Measurements from ENCODE around the gene ACACA.
"Not testable (repeated sequence)": the region's sequence is repeated elsewhere in the genome, so short reads cannot be mapped to it uniquely, and the experiment has no call there.

The ACACA gene

DNA sequence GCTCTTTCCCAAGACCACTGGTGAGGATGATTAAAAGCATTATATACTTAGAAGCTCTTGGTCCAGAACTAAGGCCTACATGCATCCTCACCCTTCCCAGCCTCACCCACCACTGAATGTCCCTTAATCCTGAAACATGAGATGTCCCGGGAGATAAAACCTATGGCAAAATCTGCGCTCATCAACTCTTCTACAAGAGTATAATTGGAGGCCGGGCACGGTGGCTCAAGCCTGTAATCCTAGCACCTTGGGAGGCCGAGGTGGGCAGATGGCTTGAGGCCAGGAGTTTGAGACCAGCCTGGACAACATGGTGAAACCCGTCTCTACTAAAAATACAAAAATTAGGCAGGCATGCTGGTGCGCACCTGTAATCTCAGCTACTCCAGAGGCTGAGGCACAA, 13.3 kb downstream of the ACACA start:
- no peak for DNase-seq (ENCODE audit: low read depth in 2 of 2)

DNA sequence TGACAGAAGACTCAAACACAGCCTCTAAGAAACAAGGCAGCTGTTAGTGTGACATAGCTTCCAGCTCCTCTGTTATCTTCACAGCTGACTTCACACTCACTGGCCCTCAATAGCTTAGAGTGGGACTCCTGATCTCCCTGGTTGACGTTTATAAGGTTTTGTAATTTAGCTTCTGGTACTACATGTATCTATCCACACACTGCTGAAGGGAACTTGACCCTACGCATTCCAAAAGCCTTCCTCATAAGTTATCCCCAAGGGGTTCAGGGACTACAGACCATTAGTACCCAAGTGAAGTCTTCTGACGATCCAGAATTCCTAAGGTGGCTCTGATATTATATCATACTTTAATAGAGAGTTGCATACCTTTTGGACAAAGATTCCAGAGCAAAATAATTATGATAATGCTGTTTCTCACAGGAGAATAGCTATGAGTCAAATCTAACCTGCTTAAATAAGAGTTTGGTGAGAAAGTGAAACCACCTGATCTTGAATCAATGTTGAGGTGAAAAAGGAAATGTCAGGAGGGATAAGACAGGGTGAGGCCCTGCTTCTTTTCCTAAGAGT, 14.5 kb downstream of the ACACA start:
- no peak for DNase-seq (ENCODE audit: low read depth in 2 of 2)

DNA sequence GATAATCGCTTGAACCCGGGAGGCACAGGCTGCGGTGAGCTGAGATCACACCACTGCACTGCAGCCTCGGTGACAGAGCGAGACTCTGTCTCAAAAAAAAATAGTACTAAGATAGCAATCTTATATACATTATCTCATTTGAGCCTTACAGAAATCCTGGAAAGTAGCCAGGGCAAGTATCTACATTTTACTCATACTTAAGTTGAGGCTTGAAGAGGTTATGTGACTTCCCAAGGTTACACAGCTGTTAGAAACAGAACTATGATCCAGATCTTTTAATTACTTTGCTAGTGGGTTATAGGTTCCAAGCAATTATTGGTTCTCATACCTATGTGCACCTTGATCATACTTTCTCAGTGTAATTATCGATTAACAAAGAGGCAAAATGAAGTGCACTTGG, 15.5 kb downstream of the ACACA start:
- DNase-seq (ENCODE audit: low read depth in 2 of 2) = no peak

DNA sequence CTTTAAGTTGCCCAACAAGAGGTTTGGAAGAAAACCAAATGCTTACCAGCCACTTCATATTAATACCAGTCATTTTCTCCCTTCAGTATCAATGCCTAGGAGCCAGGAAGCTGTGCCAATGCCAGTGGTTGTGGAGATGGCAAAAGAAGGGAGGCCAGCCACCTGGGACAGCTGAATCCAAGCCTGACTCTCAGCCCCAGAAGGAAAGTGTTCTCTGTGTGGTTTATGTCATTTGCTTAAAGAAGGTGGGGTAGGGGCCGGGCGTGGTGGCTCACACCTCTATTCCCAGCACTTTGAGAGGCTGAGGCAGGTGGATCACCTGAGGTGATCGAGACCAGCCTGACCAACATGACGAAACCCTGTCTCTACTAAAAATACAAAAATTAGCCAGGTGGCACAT, 17.5 kb downstream of the ACACA start:
- DNase-seq (ENCODE audit: low read depth in 2 of 2) = no peak

DNA sequence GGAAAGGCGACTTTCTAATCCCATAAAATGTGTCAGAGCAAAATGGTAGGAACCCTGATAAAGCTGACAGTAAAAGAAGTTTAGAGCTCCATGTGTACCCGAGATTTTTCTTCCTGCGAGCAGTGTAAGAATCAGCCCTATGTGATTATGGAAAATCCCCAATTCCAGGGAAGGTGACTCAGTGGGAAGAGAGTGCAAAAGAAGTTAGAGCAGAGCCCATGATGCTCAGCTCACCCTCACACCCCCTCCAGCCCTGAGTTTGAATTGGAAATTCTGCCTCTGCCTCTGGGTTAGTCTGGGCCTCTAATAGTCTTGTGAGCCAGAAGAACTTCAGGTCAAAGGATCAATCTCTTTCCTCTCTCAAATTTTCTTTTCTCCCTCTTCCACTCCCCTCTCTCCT, 18.4 kb downstream of the ACACA start:
- DNase-seq (ENCODE audit: low read depth in 2 of 2) = no peak

DNA sequence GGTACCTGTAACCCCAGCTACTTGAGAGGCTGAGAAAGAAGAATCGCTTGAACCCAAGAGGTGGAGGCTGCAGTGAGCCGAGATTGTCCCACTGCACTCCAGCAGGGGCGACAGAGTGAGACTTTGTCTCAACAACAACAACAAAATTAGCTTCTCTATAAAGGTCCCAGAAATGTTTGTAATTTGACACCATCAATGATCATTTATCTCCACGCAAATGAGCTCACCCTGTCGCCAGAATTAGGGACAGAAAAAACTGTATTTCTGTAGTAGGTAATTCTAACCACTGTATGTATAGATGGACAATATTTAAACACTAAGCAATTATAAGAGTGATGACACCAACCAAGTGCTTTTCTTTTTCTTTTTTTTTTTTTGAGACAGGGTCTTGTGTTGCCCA, 20.2 kb downstream of the ACACA start:
- no peak for DNase-seq (ENCODE audit: low read depth in 2 of 2)

DNA sequence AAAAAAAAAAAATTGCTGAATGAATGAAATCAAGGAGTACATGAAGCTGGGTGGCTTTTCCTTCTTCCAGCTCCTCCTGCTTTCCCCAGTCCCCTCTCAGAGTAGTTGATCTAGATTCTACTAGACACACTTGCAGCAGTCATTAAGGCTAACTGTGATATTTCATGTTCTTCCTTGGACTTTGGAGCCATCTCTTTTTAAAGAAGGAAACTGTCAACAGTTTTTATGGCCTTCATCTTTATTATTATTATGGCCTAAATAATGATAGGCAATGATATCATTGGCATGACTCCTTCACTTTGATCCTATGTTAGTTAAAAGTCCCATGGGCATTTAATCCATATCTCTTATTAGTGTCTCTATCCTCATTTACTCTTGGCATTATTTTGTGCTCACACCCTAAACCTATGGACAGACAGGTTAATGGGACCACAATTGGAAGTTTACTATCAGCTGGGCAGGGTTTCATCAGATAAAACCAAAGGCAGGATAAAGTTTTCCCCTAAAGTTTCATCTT, 21.1 kb downstream of the ACACA start:
- no peak for DNase-seq (ENCODE audit: low read depth in 2 of 2)

DNA sequence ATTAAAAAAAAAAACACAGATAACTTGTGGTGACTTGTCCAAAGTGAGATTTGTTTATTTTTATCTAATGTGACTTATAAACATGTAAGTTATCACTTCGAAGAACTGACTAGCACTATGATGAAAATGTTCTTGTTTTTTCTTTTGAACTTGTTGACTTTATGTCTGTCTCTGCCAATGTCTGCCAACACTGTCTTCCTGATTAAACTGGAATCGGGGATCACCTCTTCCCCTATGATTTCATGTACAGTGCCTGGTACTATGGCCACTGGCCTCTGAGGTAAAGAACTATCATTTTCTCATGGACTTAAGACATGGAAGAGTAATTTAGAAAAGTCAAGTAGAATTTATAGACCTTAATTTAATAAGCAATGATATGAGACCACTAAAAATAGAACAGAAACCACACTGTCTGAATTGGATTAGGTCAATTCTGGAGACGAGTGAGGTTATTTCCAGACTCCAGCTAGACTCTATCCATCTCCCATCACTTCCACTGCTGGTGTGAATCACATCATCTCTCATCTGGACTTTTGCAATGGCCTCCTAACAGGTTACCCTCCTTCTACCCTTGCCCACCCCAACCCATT, 22.0 kb downstream of the ACACA start:
- no peak for DNase-seq (ENCODE audit: low read depth in 2 of 2)

DNA sequence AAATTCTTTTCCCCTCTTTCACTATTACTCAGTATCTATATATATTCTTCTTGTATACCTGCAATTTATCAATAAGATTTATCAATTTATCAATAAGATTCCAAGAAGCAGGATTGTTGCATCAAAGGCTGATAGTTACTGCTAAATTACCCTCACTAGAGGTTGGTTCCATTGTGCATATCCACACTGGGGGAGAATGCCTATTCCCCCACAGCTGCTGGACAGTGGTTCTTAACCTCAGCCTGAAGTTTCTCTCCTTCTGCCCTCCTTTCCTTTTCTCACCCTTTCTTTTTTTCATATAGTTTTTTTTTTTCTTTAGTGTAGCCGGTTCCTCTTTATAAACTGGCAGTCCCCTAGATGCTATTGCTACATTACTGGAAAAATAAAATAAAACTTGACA, 24.6 kb downstream of the ACACA start:
- no peak for DNase-seq (ENCODE audit: low read depth in 2 of 2)

DNA sequence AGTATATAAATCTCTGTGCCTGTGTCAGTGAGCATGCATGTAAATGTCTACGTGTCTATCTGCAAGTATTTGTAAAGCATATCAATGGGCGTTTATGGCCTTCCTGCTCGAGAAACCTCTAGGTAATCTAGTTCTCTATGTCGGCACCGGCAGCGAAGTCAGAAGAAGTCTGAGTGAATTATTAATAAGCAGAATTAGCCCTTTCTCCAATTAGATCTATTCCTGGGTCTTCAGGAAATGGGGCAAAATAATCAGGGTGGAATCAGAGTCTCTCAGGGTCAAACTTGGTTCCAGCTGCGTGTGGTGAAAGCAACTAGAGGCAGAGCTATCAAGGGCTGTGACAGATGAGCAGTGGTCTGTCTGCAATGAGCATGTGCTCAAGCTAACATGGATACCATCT, 30.9 kb downstream of the ACACA start, which contains the start of gene C17orf78:
Gene C17orf78 (plus strand): TSS at position 280 of the 400 bp plus-strand sequence. CDS start 108 bp downstream, at position 388.
- no peak for DNase-seq (ENCODE audit: low read depth in 2 of 2)

DNA sequence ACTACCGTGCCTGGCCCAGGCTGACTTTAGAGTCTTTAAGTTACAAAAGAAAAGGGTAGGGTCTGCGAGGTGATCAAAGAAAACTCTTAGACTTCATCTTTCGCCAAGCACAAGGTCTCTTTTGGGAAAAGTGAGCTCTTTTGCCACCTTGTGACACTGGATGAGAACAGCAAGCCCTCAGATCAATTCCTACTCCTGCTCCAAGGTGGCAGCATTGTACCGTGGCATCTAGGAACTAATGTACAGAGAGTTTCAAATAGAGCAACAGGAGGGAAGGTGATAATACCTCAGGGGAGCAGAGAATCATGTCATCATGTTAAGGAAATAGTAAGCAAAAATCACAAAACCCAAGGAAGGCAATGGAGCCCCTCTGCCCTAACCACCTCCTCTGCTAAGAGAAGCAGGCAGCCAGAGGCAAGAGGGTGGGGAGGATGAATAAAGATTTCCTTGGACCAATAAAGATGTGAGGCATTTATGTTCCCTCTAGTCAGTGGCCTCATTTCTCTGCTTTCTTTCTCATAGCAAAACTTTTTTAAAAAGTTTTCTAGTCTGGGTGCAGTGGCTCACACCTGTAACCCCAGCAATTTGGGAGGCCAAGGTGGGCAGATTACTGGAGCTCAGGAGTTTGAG, 33.0 kb downstream of the ACACA start:
- peak; percentile 30 to 43 for DNase-seq (ENCODE audit: low read depth in 2 of 2)

DNA sequence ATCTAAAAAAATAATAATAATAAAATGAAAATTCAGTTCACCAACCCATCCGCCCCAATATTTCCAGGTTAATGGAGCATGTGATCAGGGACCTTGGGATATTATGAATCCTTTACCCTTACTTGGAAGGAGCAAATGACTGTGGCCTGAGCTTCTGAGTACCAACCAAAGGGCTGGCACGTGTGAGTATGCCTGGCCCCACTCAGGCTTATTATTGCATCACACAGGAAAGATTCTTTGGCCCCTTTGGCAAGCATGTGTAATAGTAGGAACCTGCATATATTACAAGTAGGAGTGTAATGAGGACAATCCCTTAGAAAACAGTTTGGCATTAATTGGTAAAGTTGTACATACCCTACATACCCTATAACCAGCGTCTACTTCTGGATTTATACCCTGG, 38.1 kb downstream of the ACACA start:
- no peak for DNase-seq (ENCODE audit: low read depth in 2 of 2)

DNA sequence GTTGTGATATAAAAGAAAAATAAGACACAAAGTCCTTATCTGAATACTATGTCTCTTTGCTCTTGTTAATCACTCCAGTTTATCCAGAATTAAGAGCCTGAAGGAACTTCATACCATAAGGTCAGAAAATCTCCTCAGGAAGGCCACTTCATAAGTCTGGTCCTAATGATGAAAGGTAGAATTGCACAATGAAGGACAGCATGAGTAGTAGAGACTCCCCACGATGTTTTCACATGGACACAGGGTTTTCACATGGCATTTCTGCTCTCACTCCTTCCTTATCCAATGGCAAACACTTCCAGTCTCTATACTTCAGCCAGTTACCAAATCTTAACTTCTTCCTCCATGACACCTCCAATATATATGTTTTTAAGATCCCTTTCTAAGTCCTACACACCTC, 41.0 kb downstream of the ACACA start:
- DNase-seq (ENCODE audit: low read depth in 2 of 2) = no peak

DNA sequence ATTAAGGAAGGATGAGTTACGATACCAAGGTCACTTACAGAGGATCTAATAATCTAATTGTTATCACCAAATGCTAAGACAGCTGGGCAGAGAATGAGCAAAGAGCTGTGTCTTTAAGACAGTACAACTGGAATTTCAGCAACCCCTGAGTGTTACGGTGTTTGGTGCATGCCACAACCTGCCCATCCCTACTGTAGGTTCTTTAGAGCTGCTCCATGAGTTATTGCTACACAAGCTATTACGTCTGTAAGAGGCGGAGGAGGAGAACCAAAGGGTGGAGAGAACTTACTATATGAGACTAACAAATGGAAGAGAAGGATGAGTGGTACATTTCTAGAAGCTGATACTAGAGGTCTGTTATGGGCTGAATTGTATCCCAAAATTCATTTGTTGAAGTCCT, 45.1 kb downstream of the ACACA start:
- no peak for DNase-seq (ENCODE audit: low read depth in 2 of 2)

DNA sequence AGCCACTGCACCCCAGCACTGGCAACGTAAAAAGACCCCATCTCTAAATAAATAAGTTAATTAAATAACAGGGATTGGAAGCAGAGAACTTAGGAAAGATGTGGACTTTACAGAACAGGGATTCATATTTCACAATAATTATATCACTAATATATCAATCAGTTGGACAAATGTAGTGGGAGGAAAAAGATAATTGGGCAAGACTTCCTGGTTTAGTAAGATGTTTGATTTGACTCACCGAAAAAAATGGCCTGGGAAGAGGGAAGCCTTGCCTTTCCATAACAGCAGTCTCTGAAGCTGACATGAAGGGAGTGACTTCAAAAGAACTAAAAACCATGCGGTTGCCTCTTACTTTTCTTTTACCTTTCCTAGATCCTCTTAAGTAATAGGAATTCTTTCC, 46.0 kb downstream of the ACACA start:
- DNase-seq (ENCODE audit: low read depth in 2 of 2) = no peak

DNA sequence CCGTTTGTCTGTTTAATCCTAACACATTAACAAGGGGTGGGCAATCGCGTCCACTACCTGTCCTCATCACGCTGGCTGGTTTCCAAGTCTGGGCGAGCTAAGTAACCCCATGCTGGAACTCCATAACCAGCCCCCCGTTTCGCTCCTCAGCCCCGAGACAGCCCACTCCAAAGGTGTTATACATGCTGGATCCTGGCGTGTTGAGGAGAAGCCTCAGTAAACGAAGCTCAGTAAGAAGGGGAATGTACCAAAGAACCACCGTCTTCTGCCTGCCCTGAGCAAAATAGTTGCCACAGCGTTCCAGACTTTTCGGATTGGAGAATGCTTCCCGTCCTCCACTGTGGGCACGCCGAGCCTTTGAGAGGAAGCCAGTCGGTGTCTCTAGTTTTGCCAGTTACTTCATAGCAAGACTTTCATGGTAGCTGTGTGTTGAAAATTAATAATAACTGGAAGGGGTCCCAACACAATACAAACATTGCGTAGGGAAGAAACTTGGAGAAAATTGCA, 46.9 kb downstream of the ACACA start:
- DNase-seq (ENCODE audit: low read depth in 2 of 2) = no peak

DNA sequence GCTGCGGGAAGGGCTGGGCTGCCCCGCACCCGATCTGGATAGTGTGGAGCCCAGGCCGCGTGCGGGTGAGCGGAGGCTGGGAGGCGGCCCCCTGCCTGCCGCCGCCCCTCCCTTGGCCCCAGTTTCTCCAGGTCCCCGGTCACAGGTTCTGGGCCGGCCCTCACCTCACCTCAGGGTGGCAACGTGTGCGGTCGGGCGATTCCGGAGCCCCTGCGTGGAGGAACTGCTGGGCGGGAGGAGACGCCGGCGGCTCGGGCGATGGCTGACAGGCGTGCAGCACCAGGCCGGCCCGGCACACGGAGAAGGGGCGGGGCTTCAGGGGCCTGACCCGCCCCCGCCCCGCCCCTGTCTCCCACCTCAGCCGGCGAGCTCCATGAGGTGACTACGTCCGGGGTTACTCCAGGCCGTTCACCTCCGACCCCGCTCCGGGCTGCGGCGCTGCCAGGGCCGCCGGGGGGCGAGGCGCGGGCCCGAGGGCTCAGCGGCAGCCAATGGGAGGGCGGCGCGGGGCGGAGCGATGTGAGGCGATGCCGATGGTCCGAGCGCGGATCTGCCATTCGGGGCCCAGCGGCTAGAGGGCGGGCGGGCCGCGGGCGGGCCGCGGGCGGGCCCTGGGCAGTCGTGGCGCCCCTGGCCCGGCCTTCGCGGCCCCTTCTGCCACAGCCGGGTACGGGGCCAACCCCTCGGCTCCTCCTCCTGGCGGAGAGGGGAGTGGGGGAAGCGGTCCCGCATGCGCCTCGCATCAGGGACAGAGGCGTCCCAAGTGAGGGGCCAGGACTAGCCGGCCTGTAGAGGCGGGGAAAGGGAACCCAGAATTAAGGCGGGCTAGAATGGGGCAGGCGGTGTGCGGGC, 47.6 kb downstream of the ACACA start:
- peak; percentile 93 to 96 for DNase-seq (ENCODE audit: low read depth in 2 of 2)

DNA sequence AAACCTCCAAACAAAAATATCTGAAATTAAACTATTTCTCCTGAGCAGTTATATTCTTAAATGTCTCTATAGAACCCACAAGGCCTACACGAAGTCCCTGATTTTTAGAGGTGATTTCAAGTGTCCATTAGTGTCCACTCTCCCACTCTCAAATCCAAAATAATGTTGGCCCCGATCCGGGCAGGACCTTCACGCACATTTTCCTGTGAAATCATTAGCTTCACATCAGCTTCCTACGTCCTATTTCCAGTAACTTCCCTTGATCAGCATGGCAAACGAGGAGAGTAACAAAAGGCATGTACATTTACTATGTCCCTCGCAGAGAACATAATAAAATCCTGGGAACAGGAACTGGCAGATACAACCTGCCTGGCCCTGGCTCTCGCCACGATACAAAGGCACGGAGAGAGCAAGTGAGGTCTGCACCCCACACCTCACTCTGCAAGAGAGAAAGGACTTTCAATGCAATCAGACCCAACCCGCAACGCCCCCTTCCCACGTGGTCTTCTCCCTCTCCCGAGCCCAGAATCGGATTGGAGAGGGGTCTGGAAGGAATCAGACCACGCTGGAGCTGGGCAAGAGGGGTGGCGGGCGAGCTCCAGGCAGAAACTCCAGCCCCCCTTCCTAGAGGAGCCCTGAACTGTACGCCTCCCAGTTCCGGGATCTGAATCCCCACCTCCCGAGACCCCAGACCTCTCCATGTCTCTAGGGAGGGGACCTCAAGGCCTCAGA, 48.4 kb downstream of the ACACA start:
- peak; percentile 22 to 32 for DNase-seq (ENCODE audit: low read depth in 2 of 2)

DNA sequence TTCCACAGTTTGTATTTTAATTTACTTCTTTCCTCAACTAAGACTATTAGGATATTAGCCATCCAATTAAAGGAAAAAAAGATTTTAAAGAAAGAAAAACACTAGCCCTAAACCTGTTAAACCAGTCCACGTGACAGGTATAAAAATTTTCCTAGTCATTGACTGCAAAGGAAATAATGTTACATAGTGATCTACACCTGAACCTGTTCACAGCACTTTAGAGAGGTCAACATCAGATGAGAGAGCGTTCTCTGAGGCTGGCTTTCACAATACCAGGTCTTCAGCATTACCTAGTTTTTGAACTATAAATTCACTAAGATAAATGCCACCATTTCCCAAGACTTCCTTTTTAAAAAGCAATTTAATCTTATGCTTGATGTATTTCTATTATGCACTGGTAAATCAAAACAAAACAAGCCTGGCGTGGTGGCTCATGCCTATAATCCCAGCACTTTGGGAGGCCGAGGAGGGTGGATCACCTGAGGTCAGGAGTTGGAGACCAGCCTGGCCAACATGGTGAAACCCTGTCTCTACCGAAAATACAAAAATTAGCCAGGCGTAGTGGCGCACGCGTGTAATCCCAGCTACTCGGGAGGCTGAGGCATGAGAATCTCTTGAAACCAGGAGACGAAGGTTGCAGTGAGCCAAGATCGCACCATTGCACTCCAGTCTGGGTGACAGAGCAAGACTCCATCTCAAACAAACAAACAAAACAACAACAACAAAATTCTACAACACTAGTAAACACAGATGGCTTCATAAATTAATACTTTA, 49.7 kb downstream of the ACACA start:
- not testable (repeated sequence) for DNase-seq (ENCODE audit: low read depth in 2 of 2)

DNA sequence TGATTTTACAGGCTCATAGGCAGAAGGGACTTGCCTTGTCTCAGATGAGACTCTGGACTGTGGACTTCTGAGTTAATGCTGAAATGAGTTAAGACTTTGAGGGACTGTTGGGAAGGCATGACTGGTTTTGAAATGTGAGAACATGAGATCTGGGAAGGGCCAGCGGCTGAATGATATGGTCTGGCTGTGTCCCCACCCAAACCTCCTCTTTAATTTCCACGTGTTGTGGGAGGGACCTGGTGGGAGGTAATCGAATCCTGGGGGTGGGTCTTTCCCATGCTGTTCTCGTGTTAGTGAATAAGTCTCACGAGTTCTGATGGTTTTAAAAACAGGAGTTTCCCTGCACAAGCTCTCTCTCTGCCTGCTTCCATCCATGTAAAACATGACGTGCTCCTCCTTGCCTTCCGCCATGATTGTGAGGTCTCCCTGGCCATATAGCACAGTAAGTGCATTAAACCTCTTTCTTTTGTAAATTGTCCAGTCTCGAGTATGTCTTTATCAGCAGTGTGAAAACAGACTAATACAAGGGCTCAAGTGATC, 59.7 kb downstream of the ACACA start:
- not testable (repeated sequence) for DNase-seq (ENCODE audit: low read depth in 2 of 2)
